Measurements from ENCODE around the gene TMC1.

DNA sequence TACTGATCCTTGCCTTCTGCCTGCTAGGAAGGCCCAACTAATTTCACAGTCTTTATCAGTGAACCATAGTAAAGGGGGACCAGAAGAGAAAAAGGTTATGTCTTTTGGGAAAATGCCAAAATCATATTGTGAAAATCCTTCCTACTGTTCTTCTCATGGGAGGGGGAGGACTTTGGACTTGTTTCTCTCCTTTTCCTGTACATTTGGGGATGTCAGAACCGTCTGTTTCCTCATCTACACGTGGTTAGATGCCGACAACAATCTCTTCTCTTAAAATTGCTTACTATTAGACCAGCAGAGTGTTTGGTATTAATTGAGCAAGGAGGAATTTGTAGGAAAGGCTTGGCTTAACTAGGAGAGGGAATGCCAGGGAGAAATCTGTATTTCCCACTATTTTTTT, 77.2 kb downstream of the TMC1 start:
- TF ChIP-seq CTCF (IDR thresholded peaks at IDR 0.05; ENCODE audit: low read depth, low read length) (no peak), EZH2phosphoT487 (IDR thresholded peaks at IDR 0.05; ENCODE audit: low read depth) (no peak)

All from OCI-LY3 (cell line).